Activated naive CD4-positive, alpha-beta T cell treated with anti-CD3 and anti-CD28 coated beads, Interleukin-2, amount 50 U/mL, for 24 hours (primary cell): ENCODE results near the gene CDH23.

Source experiments
- H3K27ac Mint-ChIP-seq: one replicate; pipeline ENCODE4 v1.8.0; 2021; ENCODE audit warnings: mild to moderate bottlenecking, mixed read lengths
- H3K27me3 Mint-ChIP-seq: one replicate; pipeline ENCODE4 v1.8.0; 2021; ENCODE audit warnings: mixed read lengths
- H3K36me3 Mint-ChIP-seq: one replicate; pipeline ENCODE4 v1.8.0; 2021; ENCODE audit warnings: mixed read lengths
- H3K4me1 Mint-ChIP-seq: one replicate; pipeline ENCODE4 v1.8.0; 2021; ENCODE audit warnings: mixed read lengths
- H3K4me3 Mint-ChIP-seq: one replicate; pipeline ENCODE4 v1.8.0; 2021; ENCODE audit warnings: mild to moderate bottlenecking, mixed read lengths
- H3K9me3 Mint-ChIP-seq: one replicate; pipeline ENCODE4 v1.8.0; 2021; ENCODE audit warnings: mixed read lengths

The CDH23 gene

GRCh38 chr10:71522442-71523144 lies 125.9 kb downstream of the CDH23 start:
- Mint-ChIP-seq H3K4me3 (no peak overlapping the region), H3K27ac (no peak overlapping the region), H3K9me3 (no peaks in the 10 kb centered on the region), H3K36me3 (no peaks in the 10 kb centered on the region), H3K4me1 (no peaks in the 10 kb centered on the region), H3K27me3 (peaks cover 6% of the 10 kb centered on the region)

GRCh38 chr10:71523756-71524155 lies 127.0 kb downstream of the CDH23 start:
- peaks cover 6% of the 10 kb centered on the region for H3K27me3 Mint-ChIP-seq
- no peaks in the 10 kb centered on the region for H3K4me1 Mint-ChIP-seq
- no peaks in the 10 kb centered on the region for H3K9me3 Mint-ChIP-seq
- no peak overlapping the region for H3K27ac Mint-ChIP-seq
- H3K4me3 Mint-ChIP-seq: no peak overlapping the region
- H3K36me3 Mint-ChIP-seq: no peaks in the 10 kb centered on the region

GRCh38 chr10:71525092-71525491 lies 128.4 kb downstream of the CDH23 start:
- Mint-ChIP-seq H3K27me3 (peaks cover 6% of the 10 kb centered on the region), H3K36me3 (no peaks in the 10 kb centered on the region), H3K9me3 (no peaks in the 10 kb centered on the region), H3K27ac (no peak overlapping the region), H3K4me1 (no peaks in the 10 kb centered on the region), H3K4me3 (no peak overlapping the region)

- H3K27me3 Mint-ChIP-seq: peaks cover 6% of the 10 kb centered on the region
- H3K4me3 Mint-ChIP-seq: no peak overlapping the region
- H3K27ac Mint-ChIP-seq: no peak overlapping the region
- H3K9me3 Mint-ChIP-seq: no peaks in the 10 kb centered on the region
- H3K36me3 Mint-ChIP-seq: no peaks in the 10 kb centered on the region
- H3K4me1 Mint-ChIP-seq: no peaks in the 10 kb centered on the region
These were observed 129.0 kb downstream of the CDH23 start for GRCh38 chr10:71525721-71526120.

GRCh38 chr10:71526653-71527052 lies 129.9 kb downstream of the CDH23 start:
- no peak overlapping the region for H3K27ac Mint-ChIP-seq
- H3K27me3 Mint-ChIP-seq: peaks cover 6% of the 10 kb centered on the region
- H3K4me3 Mint-ChIP-seq: no peak overlapping the region
- no peaks in the 10 kb centered on the region for H3K9me3 Mint-ChIP-seq
- H3K4me1 Mint-ChIP-seq: peaks cover 3% of the 10 kb centered on the region
- no peaks in the 10 kb centered on the region for H3K36me3 Mint-ChIP-seq

DNA sequence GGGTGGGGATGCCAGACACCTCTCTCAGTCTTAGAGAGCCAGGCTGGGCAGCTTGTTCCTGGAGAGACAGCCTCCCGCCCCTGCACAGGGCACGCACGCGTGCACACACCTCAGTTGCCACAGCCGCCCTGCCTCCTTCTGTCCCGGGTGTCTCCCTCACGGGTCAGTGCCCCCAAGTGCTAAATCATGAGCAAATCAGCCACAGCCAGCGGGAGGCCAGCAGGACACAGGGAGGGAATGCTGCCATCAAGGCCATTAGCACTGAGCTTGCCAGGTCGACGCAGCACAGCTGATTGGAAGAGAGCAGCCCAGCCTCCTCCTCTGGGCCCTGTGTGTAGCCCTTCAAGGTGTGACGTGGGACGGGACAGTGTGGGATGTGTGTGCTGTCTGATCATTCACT lies 130.4 kb downstream of the CDH23 start:
- H3K27me3 Mint-ChIP-seq: peaks cover 6% of the 10 kb centered on the region
- H3K36me3 Mint-ChIP-seq: no peaks in the 10 kb centered on the region
- H3K4me1 Mint-ChIP-seq: peaks cover 7% of the 10 kb centered on the region
- H3K4me3 Mint-ChIP-seq: no peak overlapping the region
- H3K9me3 Mint-ChIP-seq: no peaks in the 10 kb centered on the region
- no peak overlapping the region for H3K27ac Mint-ChIP-seq

DNA sequence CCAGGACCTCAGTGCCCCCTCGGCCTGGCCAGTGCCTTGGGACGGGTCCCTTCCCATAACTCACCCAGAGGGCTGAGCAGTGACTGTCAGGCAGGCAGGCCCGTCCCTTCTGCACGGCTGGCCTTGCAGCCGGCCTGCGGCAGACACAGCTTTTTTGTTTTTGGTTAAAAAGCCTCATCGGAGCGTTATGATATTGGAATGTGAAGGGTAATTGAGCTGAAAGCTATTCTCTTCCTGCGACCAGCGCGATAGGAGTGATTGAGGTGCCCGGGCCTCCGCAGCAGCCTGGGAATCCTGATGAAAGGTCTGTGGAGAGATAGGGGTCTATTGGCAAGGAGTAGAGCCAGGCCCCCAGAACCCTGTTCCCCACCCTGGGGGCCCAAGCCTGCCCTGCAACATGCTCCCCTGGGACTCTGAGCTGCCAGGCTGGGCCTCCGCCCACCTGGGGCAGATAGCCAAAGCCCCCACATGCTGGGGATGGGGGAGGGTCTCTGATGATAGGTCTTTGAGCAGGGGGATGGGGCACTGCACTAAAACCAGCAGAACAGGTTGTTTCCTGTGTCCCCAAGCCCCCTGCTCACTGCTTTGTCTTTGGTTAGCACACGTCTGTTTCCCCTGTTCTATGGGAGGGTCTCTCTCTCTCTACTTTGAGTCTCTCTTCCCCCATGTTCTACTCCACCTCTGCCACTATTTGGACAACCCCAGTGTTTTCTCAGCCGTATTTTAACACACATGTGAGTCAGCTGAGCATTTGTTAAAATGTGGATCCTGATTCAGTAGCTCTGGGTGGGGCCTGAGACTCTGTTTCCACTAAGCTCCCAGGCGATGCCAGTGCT lies 131.9 kb downstream of the CDH23 start:
- Mint-ChIP-seq H3K27ac (no peak overlapping the region), H3K27me3 (peaks cover 4% of the 10 kb centered on the region), H3K4me3 (no peak overlapping the region)

DNA sequence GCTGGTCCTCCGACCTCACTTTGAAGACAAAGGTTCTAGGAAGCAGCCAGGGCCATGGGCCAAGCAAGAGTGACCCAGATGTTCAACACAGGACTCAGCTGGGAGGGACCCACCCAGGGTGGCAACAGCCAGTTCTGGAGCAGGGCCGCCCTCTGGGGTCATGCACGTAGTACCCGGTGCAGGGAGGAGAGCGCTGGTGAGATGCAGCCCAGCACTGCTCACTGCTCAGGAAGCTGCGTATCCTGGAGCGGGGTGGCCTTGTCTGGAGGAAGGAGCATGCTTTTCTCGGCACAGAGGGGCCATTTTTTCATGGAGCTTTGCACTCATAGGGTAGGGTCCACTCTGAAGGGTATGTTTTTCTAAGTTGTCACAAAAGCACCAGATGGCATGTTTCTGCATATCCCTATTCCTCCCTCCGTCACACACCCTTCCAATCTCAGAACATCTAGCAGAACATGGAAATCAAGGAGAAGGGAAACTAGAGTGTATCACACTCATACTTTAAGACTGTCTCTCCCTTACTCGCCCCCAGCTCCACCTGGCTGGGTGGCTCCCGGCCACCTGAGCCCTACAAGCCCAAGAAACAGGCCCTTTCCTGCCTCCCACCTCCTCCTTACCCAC lies 132.6 kb downstream of the CDH23 start:
- no peaks in the 10 kb centered on the region for H3K36me3 Mint-ChIP-seq
- H3K4me3 Mint-ChIP-seq: no peak overlapping the region
- H3K9me3 Mint-ChIP-seq: no peaks in the 10 kb centered on the region
- no peaks in the 10 kb centered on the region for H3K27me3 Mint-ChIP-seq
- peaks cover 7% of the 10 kb centered on the region for H3K4me1 Mint-ChIP-seq
- H3K27ac Mint-ChIP-seq: no peak overlapping the region

More for the DNA sequence above, 131.9 kb downstream of the CDH23 start:
- Mint-ChIP-seq H3K9me3 (no peaks in the 10 kb centered on the region), H3K4me1 (peaks cover 7% of the 10 kb centered on the region), H3K36me3 (no peaks in the 10 kb centered on the region)

GRCh38 chr10:71530781-71531180 lies 134.1 kb downstream of the CDH23 start:
- Mint-ChIP-seq H3K4me3 (no peak overlapping the region), H3K4me1 (peaks cover 7% of the 10 kb centered on the region), H3K27me3 (no peaks in the 10 kb centered on the region), H3K9me3 (no peaks in the 10 kb centered on the region), H3K27ac (no peak overlapping the region), H3K36me3 (no peaks in the 10 kb centered on the region)

DNA sequence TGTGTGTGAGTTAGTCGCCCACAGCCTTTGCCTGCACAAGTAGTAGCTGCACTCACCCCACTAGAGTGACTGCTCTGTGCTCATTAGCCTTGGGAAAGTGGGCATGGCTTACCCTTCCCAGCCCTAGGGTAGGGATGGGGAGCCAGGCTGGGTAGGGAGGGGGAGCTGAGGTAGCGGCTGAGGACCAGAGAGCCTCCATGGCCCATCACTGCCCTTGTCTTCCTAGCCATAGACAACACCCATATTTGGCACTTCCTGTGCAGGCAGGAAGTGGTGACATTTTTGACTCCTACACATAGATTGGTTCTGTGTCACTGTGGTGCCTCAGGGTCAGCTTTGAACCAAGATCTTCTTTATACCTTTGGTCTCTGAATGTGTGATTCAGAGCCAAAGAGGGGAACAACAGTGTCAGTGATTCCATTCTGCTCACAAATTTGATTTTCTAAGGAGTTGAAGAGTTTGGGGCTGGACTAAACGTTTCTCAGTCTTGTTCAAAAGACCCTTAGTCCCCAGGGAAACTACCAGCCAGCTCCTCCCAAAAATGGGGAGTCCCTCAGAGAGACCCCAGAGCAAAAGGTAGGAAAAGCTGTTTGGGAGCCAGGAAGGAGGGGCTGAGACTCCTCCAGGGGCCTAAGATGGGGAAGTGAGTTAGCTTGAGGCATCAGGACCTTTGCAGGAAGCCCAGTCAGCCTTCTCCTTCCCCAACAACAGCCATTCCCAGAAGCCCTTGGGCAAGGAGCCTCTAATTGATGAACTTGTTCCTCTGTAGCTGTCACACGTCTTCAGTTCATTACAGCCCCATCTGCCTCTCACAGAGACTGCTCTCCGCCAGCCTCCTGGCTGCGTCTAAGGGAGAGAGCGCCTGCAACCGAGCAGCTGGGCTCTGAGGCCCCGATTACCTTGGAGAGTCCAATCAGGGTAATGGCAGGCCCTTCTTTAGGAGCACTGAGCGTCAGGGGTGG lies 135.0 kb downstream of the CDH23 start:
- no peaks in the 10 kb centered on the region for H3K36me3 Mint-ChIP-seq
- H3K4me3 Mint-ChIP-seq: peak overlapping the region; percentile 57
- H3K9me3 Mint-ChIP-seq: no peaks in the 10 kb centered on the region
- H3K27ac Mint-ChIP-seq: peak overlapping the region; percentile 85
- no peaks in the 10 kb centered on the region for H3K27me3 Mint-ChIP-seq
- peaks cover 7% of the 10 kb centered on the region for H3K4me1 Mint-ChIP-seq

DNA sequence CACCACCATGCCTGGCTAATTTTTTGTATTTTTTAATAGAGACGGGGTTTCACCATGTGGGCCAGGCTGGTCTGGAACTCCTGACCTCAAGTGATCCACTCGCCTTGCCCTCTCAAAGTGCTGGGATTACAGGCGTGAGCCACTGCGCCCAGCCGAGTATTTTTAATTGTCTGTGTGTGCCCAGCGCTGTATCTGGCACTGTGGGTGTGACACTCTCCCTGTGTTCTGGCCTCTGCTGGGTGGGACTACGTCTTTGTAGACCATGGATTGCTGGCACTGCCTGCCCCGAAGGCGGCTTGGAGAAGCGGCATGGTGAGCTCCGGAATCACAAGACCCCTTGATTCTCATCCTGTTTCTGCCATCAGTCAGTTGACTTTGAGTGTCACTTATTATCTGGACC lies 136.2 kb downstream of the CDH23 start:
- Mint-ChIP-seq H3K27ac (no peak overlapping the region), H3K4me3 (no peak overlapping the region)

GRCh38 chr10:71533936-71534335 lies 137.2 kb downstream of the CDH23 start:
- H3K27me3 Mint-ChIP-seq: no peaks in the 10 kb centered on the region
- H3K4me3 Mint-ChIP-seq: no peak overlapping the region
- H3K4me1 Mint-ChIP-seq: peaks cover 7% of the 10 kb centered on the region
- H3K36me3 Mint-ChIP-seq: no peaks in the 10 kb centered on the region
- H3K27ac Mint-ChIP-seq: no peak overlapping the region
- no peaks in the 10 kb centered on the region for H3K9me3 Mint-ChIP-seq

More for the DNA sequence above, 136.2 kb downstream of the CDH23 start:
- Mint-ChIP-seq H3K36me3 (no peaks in the 10 kb centered on the region), H3K9me3 (no peaks in the 10 kb centered on the region), H3K27me3 (no peaks in the 10 kb centered on the region), H3K4me1 (peaks cover 7% of the 10 kb centered on the region)

GRCh38 chr10:71534568-71535194 lies 138.0 kb downstream of the CDH23 start:
- Mint-ChIP-seq H3K9me3 (no peaks in the 10 kb centered on the region), H3K36me3 (no peaks in the 10 kb centered on the region), H3K27me3 (no peaks in the 10 kb centered on the region), H3K4me1 (peaks cover 7% of the 10 kb centered on the region), H3K27ac (no peak overlapping the region), H3K4me3 (no peak overlapping the region)

DNA sequence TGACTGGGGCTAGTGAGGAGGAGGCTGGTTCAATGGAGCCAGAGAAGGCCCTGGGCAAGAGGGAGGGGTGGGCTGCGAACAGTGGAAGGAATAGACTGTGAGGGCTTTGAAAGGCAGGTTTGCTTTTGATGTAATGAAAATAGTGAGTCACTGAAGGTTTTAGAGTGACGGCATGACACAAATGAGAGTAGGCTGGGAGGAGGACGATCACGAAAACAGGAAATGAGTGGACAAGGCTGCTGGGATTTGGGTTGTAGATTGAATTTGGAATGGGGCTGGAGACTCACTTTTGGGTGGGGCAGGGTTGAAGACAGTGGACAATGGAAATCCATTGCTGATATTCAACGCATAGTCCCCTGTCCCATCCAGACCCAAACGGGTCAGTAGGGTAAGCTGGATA lies 139.6 kb downstream of the CDH23 start:
- no peak overlapping the region for H3K4me3 Mint-ChIP-seq

GRCh38 chr10:71537125-71537524 lies 140.4 kb downstream of the CDH23 start:
- H3K4me3 Mint-ChIP-seq: no peak overlapping the region
- H3K27ac Mint-ChIP-seq: no peak overlapping the region
- H3K9me3 Mint-ChIP-seq: no peaks in the 10 kb centered on the region
- H3K27me3 Mint-ChIP-seq: no peaks in the 10 kb centered on the region
- no peaks in the 10 kb centered on the region for H3K36me3 Mint-ChIP-seq
- no peaks in the 10 kb centered on the region for H3K4me1 Mint-ChIP-seq

More for the DNA sequence above, 139.6 kb downstream of the CDH23 start:
- no peaks in the 10 kb centered on the region for H3K36me3 Mint-ChIP-seq
- no peaks in the 10 kb centered on the region for H3K9me3 Mint-ChIP-seq
- no peak overlapping the region for H3K27ac Mint-ChIP-seq
- no peaks in the 10 kb centered on the region for H3K27me3 Mint-ChIP-seq
- peaks cover 7% of the 10 kb centered on the region for H3K4me1 Mint-ChIP-seq
